H9 (cell line): ENCODE results near the gene ZNF837. TPM values are rescaled to one million over a fixed set of nuclear protein-coding genes. Genes with fewer than 3 reads are reported as not detected.
A peak's percentile ranks its signal among the peaks of the same experiment; 100 is the strongest.

ENCODE experiments used
- DNase-seq: peaks from one replicate; pipeline ENCODE4 v3.0.0-alpha.2; 2017
- H2AFZ ChIP-seq: one replicate; pipeline ENCODE4 v1.6.1; 2013; ENCODE audit warnings: mild to moderate bottlenecking, low read length, control low read depth, moderate library complexity
- H2AK5ac ChIP-seq: 2 replicates; pipeline ENCODE4 v1.6.1; 2013; ENCODE audit warnings: low read length, control low read depth, mixed read lengths; ENCODE audit not compliant: insufficient read length
- H2BK120ac ChIP-seq: one replicate; pipeline ENCODE4 v1.6.1; 2013; ENCODE audit warnings: low read depth, mild to moderate bottlenecking, low read length, control low read depth, inconsistent platforms; ENCODE audit not compliant: poor library complexity, severe bottlenecking
- H2BK12ac ChIP-seq: 2 replicates; pipeline ENCODE4 v1.6.1; 2013; ENCODE audit warnings: low read length, control low read depth, mixed read lengths, low read depth; ENCODE audit not compliant: insufficient read length
- H2BK15ac ChIP-seq: 2 replicates; pipeline ENCODE4 v1.6.1; 2013; ENCODE audit warnings: low read depth, low read length, control low read depth
- H2BK20ac ChIP-seq: one replicate; pipeline ENCODE4 v1.6.1; 2013; ENCODE audit warnings: low read depth, mild to moderate bottlenecking, low read length, control low read depth, inconsistent platforms; ENCODE audit not compliant: poor library complexity, severe bottlenecking
- H2BK5ac ChIP-seq: 2 replicates; pipeline ENCODE4 v1.6.1; 2013; ENCODE audit warnings: low read length, control low read depth, mixed read lengths; ENCODE audit not compliant: insufficient read length
- H3K14ac ChIP-seq: 2 replicates; pipeline ENCODE4 v1.6.1; 2013; ENCODE audit warnings: low read length, control low read depth; ENCODE audit not compliant: insufficient read depth
- H3K18ac ChIP-seq: 2 replicates; pipeline ENCODE4 v1.6.1; 2013; ENCODE audit warnings: low read depth, mild to moderate bottlenecking, mixed read lengths, low read length, control low read depth; ENCODE audit not compliant: insufficient read length
- H3K23ac ChIP-seq: 2 replicates; pipeline ENCODE4 v1.6.1; 2013; ENCODE audit warnings: low read length, control low read depth, mixed read lengths, low read depth; ENCODE audit not compliant: insufficient read length
- H3K23me2 ChIP-seq: 2 replicates; pipeline ENCODE4 v1.6.1; 2013; ENCODE audit warnings: low read depth, mild to moderate bottlenecking, mixed read lengths, low read length, control low read depth; ENCODE audit not compliant: insufficient read length, poor library complexity, severe bottlenecking
- H3K27ac ChIP-seq: 2 replicates; pipeline ENCODE4 v1.5.1; 2013; ENCODE audit warnings: low read length, control low read depth, mixed read lengths, low read depth; ENCODE audit not compliant: insufficient read length
- H3K27me3 ChIP-seq: 2 replicates; pipeline ENCODE4 v1.6.1; 2013; ENCODE audit warnings: low read length, control low read depth, inconsistent platforms; ENCODE audit not compliant: insufficient read depth
- H3K4ac ChIP-seq: 2 replicates; pipeline ENCODE4 v1.6.1; 2013; ENCODE audit warnings: low read depth, mild to moderate bottlenecking, control low read depth, inconsistent platforms, low read length, moderate library complexity
- H3K4me1 ChIP-seq: 2 replicates; pipeline ENCODE4 v1.6.1; 2013; ENCODE audit warnings: low read length, control low read depth, inconsistent platforms; ENCODE audit not compliant: insufficient read depth
- H3K4me2 ChIP-seq: 2 replicates; pipeline ENCODE4 v1.6.1; 2013; ENCODE audit warnings: low read length, control low read depth, mixed read lengths; ENCODE audit not compliant: insufficient read length, insufficient read depth
- H3K56ac ChIP-seq: 2 replicates; pipeline ENCODE4 v1.6.1; 2013; ENCODE audit warnings: low read depth, mild to moderate bottlenecking, mixed read lengths, low read length, control low read depth; ENCODE audit not compliant: insufficient read length
- H3K79me1 ChIP-seq: 2 replicates; pipeline ENCODE4 v1.6.1; 2013; ENCODE audit warnings: low read depth, mild to moderate bottlenecking, moderate library complexity, low read length, control low read depth, inconsistent platforms; ENCODE audit not compliant: insufficient read depth, poor library complexity, severe bottlenecking
- H3K79me2 ChIP-seq: 2 replicates; pipeline ENCODE4 v1.6.1; 2013; ENCODE audit warnings: low read length, control low read depth, inconsistent platforms; ENCODE audit not compliant: insufficient read depth
- H3K9ac ChIP-seq: 2 replicates; pipeline ENCODE4 v1.6.1; 2013; ENCODE audit warnings: low read length, control low read depth, mixed read lengths; ENCODE audit not compliant: insufficient read length; ENCODE audit errors: extremely low read depth
- H3K9me3 ChIP-seq: one replicate; pipeline ENCODE4 v1.6.1; 2013; ENCODE audit warnings: low read depth, low read length, inconsistent platforms; ENCODE audit not compliant: control insufficient read depth
- H3T11ph ChIP-seq: one replicate; pipeline ENCODE4 v1.6.1; 2013; ENCODE audit warnings: mild to moderate bottlenecking, low read length, control low read depth, inconsistent platforms
- H4K20me1 ChIP-seq: one replicate; pipeline ENCODE4 v1.6.1; 2013; ENCODE audit not compliant: control insufficient read depth, insufficient read length, insufficient read depth
- H4K5ac ChIP-seq: 2 replicates; pipeline ENCODE4 v1.6.1; 2013; ENCODE audit warnings: low read depth, mild to moderate bottlenecking, mixed read lengths, low read length, control low read depth; ENCODE audit not compliant: insufficient read length
- H4K8ac ChIP-seq: replicated peaks from 2 replicates; pipeline ENCODE4 v1.6.1; 2013; ENCODE audit warnings: low read length, control low read depth, mixed read lengths, low read depth; ENCODE audit not compliant: insufficient read length
- H4K91ac ChIP-seq: 2 replicates; pipeline ENCODE4 v1.6.1; 2013; ENCODE audit warnings: low read depth, mild to moderate bottlenecking, moderate library complexity, mixed read lengths, low read length, control low read depth; ENCODE audit not compliant: insufficient read length
- H3K27ac Mint-ChIP-seq, 3 experiments: 2 replicates in 2 of 3; 3 replicates in 1 of 3; pipeline ENCODE4 v1.8.0; 2020 to 2021; ENCODE audit warnings: mixed read lengths in 3 of 3, mild to moderate bottlenecking in 1 of 3, moderate library complexity in 1 of 3
- H3K27me3 Mint-ChIP-seq: 2 replicates; pipeline ENCODE4 v1.8.0; 2021; ENCODE audit warnings: low read depth, mild to moderate bottlenecking, moderate library complexity, mixed read lengths
- H3K36me3 Mint-ChIP-seq, 3 experiments: 2 replicates in 2 of 3; 3 replicates in 1 of 3; pipeline ENCODE4 v1.8.0; 2020 to 2021; ENCODE audit warnings: low read depth in 3 of 3, mixed read lengths in 3 of 3; ENCODE audit not compliant: insufficient read depth in 1 of 3
- H3K4me1 Mint-ChIP-seq, 2 experiments: 2 replicates each; pipeline ENCODE4 v1.8.0; 2020; ENCODE audit warnings: mixed read lengths in 2 of 2
- H3K4me3 Mint-ChIP-seq, 2 experiments: 2 replicates in 1 of 2; 3 replicates in 1 of 2; pipeline ENCODE4 v1.8.0; 2020 to 2021; ENCODE audit warnings: mild to moderate bottlenecking in 2 of 2, mixed read lengths in 2 of 2, moderate library complexity in 1 of 2
- H3K9me3 Mint-ChIP-seq, 2 experiments: 2 replicates in 1 of 2; 3 replicates in 1 of 2; pipeline ENCODE4 v1.8.0; 2020; ENCODE audit warnings: mild to moderate bottlenecking in 2 of 2, mixed read lengths in 2 of 2, moderate library complexity in 1 of 2
- WGBS: extraction: QIAGEN DNeasy Blood & Tissue Kit; methylation state at CpG from one replicate; pipeline ENCODE4 v1.1.7; 2013; ENCODE audit warnings: missing lambda C conversion rate, low lambda C conversion rate, mixed read lengths; ENCODE audit not compliant: insufficient read length; ENCODE audit errors: extremely low coverage; 5-methylcytosine and 5-hydroxymethylcytosine counted together
- total RNA-seq: library from RNA; stranded (reverse); gene quantifications from 2 replicates; pipeline ENCODE4 v1.2.1, GENCODE V29; 2021
- TF ChIP-seq, protein P1 (sequence below): fragments of 200-600 bp; sonication (generic); conservative IDR thresholded peaks from 3 replicates; pipeline ENCODE4 v1.8.0; 2021; ENCODE audit warnings: antibody characterized with exemption, mild to moderate bottlenecking

ZNF837 gene
- total RNA-seq, 1 experiment from 2014 or later = 3.4 TPM

DNA sequence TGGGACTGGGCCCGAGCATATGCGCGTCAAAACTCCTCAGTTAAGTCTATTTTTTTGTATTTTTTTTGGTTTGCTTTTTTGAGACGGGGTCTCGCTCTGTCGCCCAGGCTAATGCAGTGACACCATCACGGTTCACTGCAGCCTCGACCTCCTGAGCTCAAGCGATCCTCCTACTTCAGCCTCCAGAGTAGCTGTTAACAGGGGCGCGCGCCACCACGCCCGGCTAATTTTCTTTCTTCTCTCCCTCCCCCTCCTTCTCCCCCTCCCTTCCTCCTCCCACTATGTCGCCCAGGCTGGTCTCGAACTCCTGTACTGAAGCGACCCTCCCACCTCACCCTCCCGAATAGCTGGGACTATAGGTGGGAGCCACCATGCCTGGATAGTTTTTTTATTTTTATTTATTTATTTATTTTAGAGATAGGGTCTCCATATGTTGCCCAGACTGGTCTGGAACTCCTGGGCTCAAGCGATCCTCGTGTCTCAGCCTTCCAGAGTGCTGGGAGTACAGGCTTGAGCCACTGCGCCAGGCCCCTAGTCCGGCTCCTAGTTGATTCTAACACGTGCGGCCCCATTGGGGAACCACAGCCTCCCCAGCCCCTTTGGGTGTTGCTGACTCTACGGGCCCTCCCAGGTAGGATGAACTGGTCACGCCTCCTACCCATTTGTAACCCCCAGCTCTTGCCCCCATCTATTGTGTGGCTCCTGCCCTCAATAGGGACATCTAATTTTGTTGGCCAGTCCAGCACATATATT lies 806 bp upstream of the ZNF837 start:
- H3K27ac ChIP-seq = no peak overlapping the region
- peaks cover 15 to 21% of the 10 kb centered on the region in 2 experiments for H3K4me1 Mint-ChIP-seq

More for the DNA sequence above, 806 bp upstream of the ZNF837 start:
- Histone ChIP-seq H3T11ph (no peak overlapping the region), H3K4me2 (peak overlapping the region; percentile 66), H3K4me1 (peaks cover 3% of the 10 kb centered on the region; the same call in 1 of the 2 replicates), H2BK5ac (no peak overlapping the region), H3K9ac (no peak overlapping the region), H3K9me3 (no peaks in the 10 kb centered on the region), H3K18ac (peak overlapping the region; percentile 7), H3K79me2 (no peaks in the 10 kb centered on the region), H3K56ac (no peak overlapping the region), H2BK120ac (no peak overlapping the region), H3K23ac (no peak overlapping the region), H4K20me1 (no peaks in the 10 kb centered on the region), H2BK15ac (no peak overlapping the region), H2BK20ac (no peak overlapping the region), H4K91ac (no peak overlapping the region), H4K5ac (no peak overlapping the region), H3K27me3 (no peaks in the 10 kb centered on the region), H2AK5ac (no peak overlapping the region), H3K79me1 (no peaks in the 10 kb centered on the region), H4K8ac (no peak overlapping the region), H3K23me2 (peaks cover 10% of the 10 kb centered on the region), H2AFZ (no peak overlapping the region), H3K14ac (no peak overlapping the region), H3K4ac (no peak overlapping the region), H2BK12ac (no peak overlapping the region)
- Mint-ChIP-seq H3K9me3 (no peaks in the 10 kb centered on the region), H3K27me3 (no peaks in the 10 kb centered on the region), H3K27ac (peak overlapping the region; percentile 28 to 86 (median 62); a peak in 3 of 7 replicates), H3K4me3 (peak overlapping the region; percentile 82 to 86), H3K36me3 (no peaks in the 10 kb centered on the region; a peak in 1 of 7 replicates)
- no peak for DNase-seq
- no CpG with 5 or more reads among the region's 26 CpGs for WGBS
- TF ChIP-seq, protein P1, sequence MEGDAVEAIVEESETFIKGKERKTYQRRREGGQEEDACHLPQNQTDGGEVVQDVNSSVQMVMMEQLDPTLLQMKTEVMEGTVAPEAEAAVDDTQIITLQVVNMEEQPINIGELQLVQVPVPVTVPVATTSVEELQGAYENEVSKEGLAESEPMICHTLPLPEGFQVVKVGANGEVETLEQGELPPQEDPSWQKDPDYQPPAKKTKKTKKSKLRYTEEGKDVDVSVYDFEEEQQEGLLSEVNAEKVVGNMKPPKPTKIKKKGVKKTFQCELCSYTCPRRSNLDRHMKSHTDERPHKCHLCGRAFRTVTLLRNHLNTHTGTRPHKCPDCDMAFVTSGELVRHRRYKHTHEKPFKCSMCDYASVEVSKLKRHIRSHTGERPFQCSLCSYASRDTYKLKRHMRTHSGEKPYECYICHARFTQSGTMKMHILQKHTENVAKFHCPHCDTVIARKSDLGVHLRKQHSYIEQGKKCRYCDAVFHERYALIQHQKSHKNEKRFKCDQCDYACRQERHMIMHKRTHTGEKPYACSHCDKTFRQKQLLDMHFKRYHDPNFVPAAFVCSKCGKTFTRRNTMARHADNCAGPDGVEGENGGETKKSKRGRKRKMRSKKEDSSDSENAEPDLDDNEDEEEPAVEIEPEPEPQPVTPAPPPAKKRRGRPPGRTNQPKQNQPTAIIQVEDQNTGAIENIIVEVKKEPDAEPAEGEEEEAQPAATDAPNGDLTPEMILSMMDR = no peak
